ENCODE measurements around the gene LRRC70.
"Not testable (repeated sequence)": the region's sequence is repeated elsewhere in the genome, so short reads cannot be mapped to it uniquely, and the experiment has no call there.

LRRC70 gene

DNA sequence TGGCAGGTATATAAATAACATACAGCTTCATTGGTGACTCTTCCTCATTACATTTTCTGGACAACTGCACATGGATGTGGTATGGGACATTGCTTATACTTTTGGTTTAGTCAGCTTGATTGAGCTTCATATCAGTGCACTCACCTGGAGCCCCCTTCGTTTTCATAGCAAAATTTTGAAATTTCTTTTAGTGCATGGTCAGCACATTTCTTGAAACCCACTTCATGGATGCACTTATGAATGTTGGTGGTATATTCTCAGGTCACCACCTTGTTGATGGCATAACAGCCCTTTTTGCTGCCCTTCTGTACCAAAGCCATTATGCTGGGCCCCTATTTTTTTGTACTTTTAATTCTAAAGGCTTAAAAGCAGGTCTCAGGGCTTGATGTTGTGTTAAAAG lies 16.7 kb upstream of the LRRC70 start:
- H3K9me2 ChIP-seq (replicated peaks; ENCODE audit: low read depth, low read length): no peaks in the 10 kb centered on the region
- peaks cover 15% of the 10 kb centered on the region; the same call in 1 of the 2 replicates for H3K36me3 ChIP-seq (ENCODE audit: insufficient read depth, low read length)
- H3K9ac ChIP-seq (ENCODE audit: low read depth, low read length, poor library complexity, severe bottlenecking): no peak overlapping the region

GRCh38 chr5:62562867-62563266 lies 15.8 kb upstream of the LRRC70 start:
- Histone ChIP-seq H2AFZ (ENCODE audit: low read length) (no peak overlapping the region), H3K4me2 (ENCODE audit: low read depth, low read length, poor library complexity, severe bottlenecking) (no peak overlapping the region), H4K20me1 (ENCODE audit: insufficient read depth, low read length, poor library complexity, severe bottlenecking) (no peaks in the 10 kb centered on the region), H3K9me2 (replicated peaks; ENCODE audit: low read depth, low read length) (no peaks in the 10 kb centered on the region), H3K4me3 (ENCODE audit: low read length, poor library complexity, severe bottlenecking) (no peak overlapping the region), H3K27me3 (ENCODE audit: insufficient read depth, low read length, poor library complexity, severe bottlenecking) (no peaks in the 10 kb centered on the region), H3K9ac (ENCODE audit: low read depth, low read length, poor library complexity, severe bottlenecking) (no peak overlapping the region), H3K36me3 (ENCODE audit: insufficient read depth, low read length) (peaks cover 21% of the 10 kb centered on the region; the same call in 1 of the 2 replicates), H3F3A (ENCODE audit: low read depth) (no peaks in the 10 kb centered on the region), H3K4me1 (ENCODE audit: insufficient read depth, low read length, poor library complexity, severe bottlenecking) (peaks cover 32% of the 10 kb centered on the region), H3K9me3 (ENCODE audit: insufficient read depth, low read depth, low read length) (peaks cover 7% of the 10 kb centered on the region; the same call in 1 of the 2 replicates), H3K79me2 (ENCODE audit: insufficient read depth, low read length) (no peaks in the 10 kb centered on the region)
- TF ChIP-seq, protein P1, sequence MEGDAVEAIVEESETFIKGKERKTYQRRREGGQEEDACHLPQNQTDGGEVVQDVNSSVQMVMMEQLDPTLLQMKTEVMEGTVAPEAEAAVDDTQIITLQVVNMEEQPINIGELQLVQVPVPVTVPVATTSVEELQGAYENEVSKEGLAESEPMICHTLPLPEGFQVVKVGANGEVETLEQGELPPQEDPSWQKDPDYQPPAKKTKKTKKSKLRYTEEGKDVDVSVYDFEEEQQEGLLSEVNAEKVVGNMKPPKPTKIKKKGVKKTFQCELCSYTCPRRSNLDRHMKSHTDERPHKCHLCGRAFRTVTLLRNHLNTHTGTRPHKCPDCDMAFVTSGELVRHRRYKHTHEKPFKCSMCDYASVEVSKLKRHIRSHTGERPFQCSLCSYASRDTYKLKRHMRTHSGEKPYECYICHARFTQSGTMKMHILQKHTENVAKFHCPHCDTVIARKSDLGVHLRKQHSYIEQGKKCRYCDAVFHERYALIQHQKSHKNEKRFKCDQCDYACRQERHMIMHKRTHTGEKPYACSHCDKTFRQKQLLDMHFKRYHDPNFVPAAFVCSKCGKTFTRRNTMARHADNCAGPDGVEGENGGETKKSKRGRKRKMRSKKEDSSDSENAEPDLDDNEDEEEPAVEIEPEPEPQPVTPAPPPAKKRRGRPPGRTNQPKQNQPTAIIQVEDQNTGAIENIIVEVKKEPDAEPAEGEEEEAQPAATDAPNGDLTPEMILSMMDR (conservative IDR thresholded peaks at IDR 0.05; ENCODE audit: low read length): 0 out of 2 replicates have a peak, but pooled peaks have one; percentile 18
- no peak for TF ChIP-seq EZH2phosphoT487 (IDR thresholded peaks at IDR 0.05; ENCODE audit: borderline replicate concordance)

More for the DNA sequence above, 16.7 kb upstream of the LRRC70 start:
- H3K4me3 ChIP-seq (ENCODE audit: low read length, poor library complexity, severe bottlenecking): no peak overlapping the region
- H3F3A ChIP-seq (ENCODE audit: low read depth): no peaks in the 10 kb centered on the region
- H3K4me2 ChIP-seq (ENCODE audit: low read depth, low read length, poor library complexity, severe bottlenecking): no peak overlapping the region
- H3K79me2 ChIP-seq (ENCODE audit: insufficient read depth, low read length): no peaks in the 10 kb centered on the region
- peaks cover 32% of the 10 kb centered on the region for H3K4me1 ChIP-seq (ENCODE audit: insufficient read depth, low read length, poor library complexity, severe bottlenecking)
- no peak for TF ChIP-seq EZH2phosphoT487 (IDR thresholded peaks at IDR 0.05; ENCODE audit: borderline replicate concordance)
- TF ChIP-seq, protein P1 (conservative IDR thresholded peaks at IDR 0.05; ENCODE audit: low read length): no peak
- H3K9me3 ChIP-seq (ENCODE audit: insufficient read depth, low read depth, low read length): peaks cover 2% of the 10 kb centered on the region; the same call in 1 of the 2 replicates
- H3K27me3 ChIP-seq (ENCODE audit: insufficient read depth, low read length, poor library complexity, severe bottlenecking): no peaks in the 10 kb centered on the region
- no peaks in the 10 kb centered on the region for H4K20me1 ChIP-seq (ENCODE audit: insufficient read depth, low read length, poor library complexity, severe bottlenecking)
- H2AFZ ChIP-seq (ENCODE audit: low read length): no peak overlapping the region

DNA sequence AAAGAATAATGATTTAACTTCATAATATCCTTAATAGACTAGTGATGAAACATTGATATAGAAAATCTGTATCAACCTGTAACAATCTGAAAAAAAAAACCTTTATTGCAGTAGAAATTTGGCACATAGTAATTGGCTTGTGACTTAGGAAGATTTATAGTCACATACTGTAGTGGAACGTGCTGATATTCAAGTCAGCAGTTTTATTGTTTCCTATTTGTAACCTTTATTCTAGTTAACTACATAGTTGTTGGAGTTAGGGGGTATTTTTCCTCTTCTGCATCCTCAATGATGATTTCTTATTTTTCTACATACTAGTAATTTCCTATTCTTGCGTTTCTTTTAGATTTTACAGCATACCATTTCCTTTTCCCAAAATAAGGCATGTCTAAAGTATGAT lies 14.5 kb upstream of the LRRC70 start:
- no peak for TF ChIP-seq EZH2phosphoT487 (IDR thresholded peaks at IDR 0.05; ENCODE audit: borderline replicate concordance)
- TF ChIP-seq, protein P1 (conservative IDR thresholded peaks at IDR 0.05; ENCODE audit: low read length): no peak
- H4K20me1 ChIP-seq (ENCODE audit: insufficient read depth, low read length, poor library complexity, severe bottlenecking): no peaks in the 10 kb centered on the region
- H3K4me1 ChIP-seq (ENCODE audit: insufficient read depth, low read length, poor library complexity, severe bottlenecking): peaks cover 32% of the 10 kb centered on the region
- H3K79me2 ChIP-seq (ENCODE audit: insufficient read depth, low read length): peaks cover 4% of the 10 kb centered on the region; the same call in 1 of the 2 replicates
- no peak overlapping the region for H2AFZ ChIP-seq (ENCODE audit: low read length)
- H3K9ac ChIP-seq (ENCODE audit: low read depth, low read length, poor library complexity, severe bottlenecking): no peak overlapping the region
- no peak overlapping the region for H3K4me3 ChIP-seq (ENCODE audit: low read length, poor library complexity, severe bottlenecking)
- no peaks in the 10 kb centered on the region for H3F3A ChIP-seq (ENCODE audit: low read depth)
- H3K9me3 ChIP-seq (ENCODE audit: insufficient read depth, low read depth, low read length): peaks cover 10% of the 10 kb centered on the region; the same call in 1 of the 2 replicates
- H3K9me2 ChIP-seq (replicated peaks; ENCODE audit: low read depth, low read length): no peaks in the 10 kb centered on the region
- H3K27me3 ChIP-seq (ENCODE audit: insufficient read depth, low read length, poor library complexity, severe bottlenecking): no peaks in the 10 kb centered on the region
- H3K36me3 ChIP-seq (ENCODE audit: insufficient read depth, low read length): peaks cover 30% of the 10 kb centered on the region; the same call in 1 of the 2 replicates
- peak overlapping the region; percentile 45 for H3K4me2 ChIP-seq (ENCODE audit: low read depth, low read length, poor library complexity, severe bottlenecking)

DNA sequence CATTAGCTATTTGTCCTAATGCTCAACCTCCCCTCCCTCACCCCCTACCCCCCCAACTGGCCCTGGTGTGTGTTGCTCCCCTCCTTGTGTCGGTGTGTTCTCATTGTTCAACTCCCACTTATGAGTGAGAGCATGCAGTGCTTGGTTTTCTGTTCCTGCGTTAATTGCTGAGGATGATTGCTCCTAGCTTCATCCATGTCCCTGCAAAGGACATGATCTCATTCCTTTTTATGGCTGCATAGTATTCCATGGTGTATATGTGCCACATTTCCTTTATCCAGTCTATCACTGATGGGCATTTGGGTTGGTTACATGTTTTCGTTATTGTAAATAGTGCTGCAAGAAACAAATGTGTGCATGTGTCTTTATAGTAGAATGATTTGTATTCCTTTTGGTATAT lies 12.9 kb upstream of the LRRC70 start:
- not testable (repeated sequence) for H3K79me2 ChIP-seq (ENCODE audit: insufficient read depth, low read length); H3K4me2 ChIP-seq (ENCODE audit: low read depth, low read length, poor library complexity, severe bottlenecking); H3K4me3 ChIP-seq (ENCODE audit: low read length, poor library complexity, severe bottlenecking); H3K9me2 ChIP-seq (replicated peaks; ENCODE audit: low read depth, low read length); H3F3A ChIP-seq (ENCODE audit: low read depth); H2AFZ ChIP-seq (ENCODE audit: low read length); H3K27me3 ChIP-seq (ENCODE audit: insufficient read depth, low read length, poor library complexity, severe bottlenecking); H4K20me1 ChIP-seq (ENCODE audit: insufficient read depth, low read length, poor library complexity, severe bottlenecking); H3K9ac ChIP-seq (ENCODE audit: low read depth, low read length, poor library complexity, severe bottlenecking)
- peaks cover 26% of the 10 kb centered on the region; the same call in 1 of the 2 replicates for H3K36me3 ChIP-seq (ENCODE audit: insufficient read depth, low read length)
- H3K9me3 ChIP-seq (ENCODE audit: insufficient read depth, low read depth, low read length): peaks cover 10% of the 10 kb centered on the region; the same call in 1 of the 2 replicates
- peaks cover 37% of the 10 kb centered on the region for H3K4me1 ChIP-seq (ENCODE audit: insufficient read depth, low read length, poor library complexity, severe bottlenecking)
